ENCODE results near the gene PLXDC1.

- TF ChIP-seq CTCF (conservative IDR thresholded peaks at IDR 0.05; ENCODE audit: low read depth, low read length), result no peak
- no peak for TF ChIP-seq EZH2 (IDR thresholded peaks at IDR 0.05; ENCODE audit: borderline replicate concordance, low read depth, low read length, poor library complexity, severe bottlenecking)
These were observed 79.9 kb downstream of the PLXDC1 start for GRCh38 chr17:39071573-39071972.

All from A673 (cell line).